Adrenal gland (tissue), 5 donors: Measurements from ENCODE around the gene SLC15A5.

Experiments used
- CTCF ChIP-seq, 6 experiments: fragments of 450-650 bp in 4 of 6; fragments of 200-600 bp in 2 of 6; sonication (generic) in 1 of 6; IDR thresholded peaks; 1 replicate in 5 of 6; 2 replicates in 1 of 6; pipeline versions ENCODE4 v1.5.1 to v1.8.0; 2016 to 2021; ENCODE audit warnings: antibody characterized with exemption in 6 of 6, mild to moderate bottlenecking in 2 of 6, moderate library complexity in 1 of 6
- POLR2A ChIP-seq, 2 donors: fragments of 450-650 bp; IDR thresholded peaks; one replicate each; pipeline ENCODE4 v1.6.1; 2017; ENCODE audit warnings: antibody characterized with exemption in 2 of 2, mild to moderate bottlenecking in 2 of 2, moderate library complexity in 1 of 2
- donor health status: DM: no; HTN: no; CAD: no.

GRCh38 chr12:16285586-16285985, 8.1 kb upstream of the SLC15A5 start:
- no peak for TF ChIP-seq CTCF (IDR thresholded peaks at IDR 0.05)
- TF ChIP-seq POLR2A (IDR thresholded peaks at IDR 0.05) = no peak
